ENCODE data around the gene KDM4C. TPM values are rescaled to one million over a fixed set of nuclear protein-coding genes. Genes with fewer than 3 reads are reported as not detected.

Gene KDM4C
- polyA plus RNA-seq, 2 of the 4 experiments (the other 2 are of a cell fraction): 9.6 to 15.6 TPM

DNA sequence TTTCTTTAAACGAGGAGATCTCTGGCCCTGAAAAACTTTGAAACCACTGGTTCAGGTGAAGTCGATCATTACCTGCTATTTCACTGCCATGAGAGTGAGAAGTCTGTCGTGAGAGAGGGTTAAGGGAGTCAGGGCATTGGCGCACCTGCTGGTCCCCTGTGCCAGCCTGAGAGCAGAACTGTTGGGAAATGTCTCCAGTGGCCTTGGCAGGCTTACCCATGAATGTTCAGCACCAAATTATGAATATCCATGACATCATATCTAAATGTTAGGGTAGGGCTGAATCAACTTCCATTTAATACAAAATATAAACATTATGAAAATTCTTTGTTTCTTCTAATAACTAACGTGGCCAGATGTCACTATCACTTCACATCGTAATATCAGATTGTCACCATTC lies 379.3 kb downstream of the KDM4C start:
- Histone ChIP-seq H3K4me1 (no peaks in the 10 kb centered on the region), H3K4me3 (no peak overlapping the region), H3K9me3 (no peaks in the 10 kb centered on the region), H3K4me2 (no peak overlapping the region), H3K27ac (no peak overlapping the region)
- POLR2A ChIA-PET: no interaction called here
- CTCF ChIA-PET: interaction anchor here (1.0 kb wide), 1 partner anchor 11 kb away, joined by 3 read pairs; no protein-coding TSS in a partner anchor
- no peak for ATAC-seq
- 81% methylated on average over 6 of the region's 6 CpGs for WGBS (ENCODE audit: missing lambda C conversion rate)
- TF ChIP-seq PHF8 (IDR thresholded peaks at IDR 0.05; ENCODE audit: borderline replicate concordance, low read depth) (no peak), CBX2 (IDR thresholded peaks at IDR 0.05; ENCODE audit: borderline replicate concordance, low read depth) (no peak), MYC (IDR thresholded peaks at IDR 0.05; ENCODE audit: borderline replicate concordance, low read length) (no peak), FOXS1 (CRISPR knock-in tag; IDR thresholded peaks at IDR 0.05) (no peak), HEYL (CRISPR knock-in tag; IDR thresholded peaks at IDR 0.05) (no peak), GATA3 (IDR thresholded peaks at IDR 0.05; ENCODE audit: borderline replicate concordance) (no peak), MAFK (IDR thresholded peaks at IDR 0.05; ENCODE audit: partially characterized antibody) (no peak), JUNB (IDR thresholded peaks at IDR 0.05) (no peak), HOXA7 (CRISPR knock-in tag; IDR thresholded peaks at IDR 0.05) (no peak), RCOR1 (IDR thresholded peaks at IDR 0.05; ENCODE audit: low read depth, low read length) (no peak), MAZ (IDR thresholded peaks at IDR 0.05; ENCODE audit: borderline replicate concordance, low read depth, low read length) (no peak), POLR2A (IDR thresholded peaks at IDR 0.05; ENCODE audit: low read length) (no peak), NR3C1 (IDR thresholded peaks at IDR 0.05) (no peak), KDM5A (IDR thresholded peaks at IDR 0.05) (no peak), NPAS2 (CRISPR knock-in tag; IDR thresholded peaks at IDR 0.05; ENCODE audit: borderline replicate concordance) (no peak), BHLHE40 (IDR thresholded peaks at IDR 0.05; ENCODE audit: low read depth, low read length) (no peak), POLR2AphosphoS2 (conservative IDR thresholded peaks at IDR 0.05; ENCODE audit: low read length) (no peak)
- TF ChIP-seq, protein P1, sequence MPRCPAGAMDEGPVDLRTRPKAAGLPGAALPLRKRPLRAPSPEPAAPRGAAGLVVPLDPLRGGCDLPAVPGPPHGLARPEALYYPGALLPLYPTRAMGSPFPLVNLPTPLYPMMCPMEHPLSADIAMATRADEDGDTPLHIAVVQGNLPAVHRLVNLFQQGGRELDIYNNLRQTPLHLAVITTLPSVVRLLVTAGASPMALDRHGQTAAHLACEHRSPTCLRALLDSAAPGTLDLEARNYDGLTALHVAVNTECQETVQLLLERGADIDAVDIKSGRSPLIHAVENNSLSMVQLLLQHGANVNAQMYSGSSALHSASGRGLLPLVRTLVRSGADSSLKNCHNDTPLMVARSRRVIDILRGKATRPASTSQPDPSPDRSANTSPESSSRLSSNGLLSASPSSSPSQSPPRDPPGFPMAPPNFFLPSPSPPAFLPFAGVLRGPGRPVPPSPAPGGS (IDR thresholded peaks at IDR 0.05): no peak
- DNase-seq (ENCODE audit: low read depth in 1 of 2, low spot score in 1 of 2): no peak
- FAIRE-seq: no peak

DNA sequence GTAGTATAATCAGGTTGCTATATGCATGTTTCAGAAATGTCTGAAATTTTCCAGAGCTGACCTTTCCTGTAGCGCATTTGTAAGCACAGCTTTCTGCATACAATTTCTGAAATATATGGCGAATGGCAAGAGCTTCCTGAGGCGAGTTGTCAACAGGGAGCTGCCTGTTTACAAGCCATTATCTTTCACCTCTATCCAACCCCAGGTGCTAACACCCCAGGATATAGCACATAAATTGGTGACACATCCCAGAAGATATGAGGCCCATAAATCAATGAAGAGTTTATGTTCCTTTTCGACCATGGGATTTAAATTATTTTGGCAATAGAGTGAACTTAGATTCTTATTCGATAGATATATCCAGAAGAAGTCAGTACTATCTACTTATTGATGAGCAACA lies 379.8 kb downstream of the KDM4C start:
- Histone ChIP-seq H3K4me2 (no peak overlapping the region), H3K27ac (no peak overlapping the region), H3K4me1 (no peaks in the 10 kb centered on the region), H3K4me3 (no peak overlapping the region), H3K9me3 (no peaks in the 10 kb centered on the region)
- ATAC-seq: no peak
- 84% methylated on average over 5 of the region's 5 CpGs for WGBS (ENCODE audit: missing lambda C conversion rate)
- ChIA-PET CTCF (interaction anchor here (1.0 kb wide), 1 partner anchor 10 kb away, joined by 3 read pairs; no protein-coding TSS in a partner anchor), POLR2A (no interaction called here)
- FAIRE-seq: no peak
- no peak for DNase-seq (ENCODE audit: low read depth in 1 of 2, low spot score in 1 of 2)
- TF ChIP-seq ESRRA (IDR thresholded peaks at IDR 0.05; ENCODE audit: borderline replicate concordance, low read length) (no peak), EHMT2 (IDR thresholded peaks at IDR 0.05; ENCODE audit: low read depth) (no peak), TP53 (CRISPR knock-in tag; IDR thresholded peaks at IDR 0.05) (no peak), RCOR1 (IDR thresholded peaks at IDR 0.05; ENCODE audit: low read depth, low read length) (no peak), CEBPB (IDR thresholded peaks at IDR 0.05) (no peak), ZFP36 (IDR thresholded peaks at IDR 0.05; ENCODE audit: borderline replicate concordance, partially characterized antibody) (no peak), MAFK (IDR thresholded peaks at IDR 0.05; ENCODE audit: partially characterized antibody) (no peak), ZC3H11A (IDR thresholded peaks at IDR 0.05) (no peak), FOXS1 (CRISPR knock-in tag; IDR thresholded peaks at IDR 0.05) (no peak), CHD4 (IDR thresholded peaks at IDR 0.05; ENCODE audit: borderline replicate concordance) (no peak), POLR2AphosphoS2 (conservative IDR thresholded peaks at IDR 0.05; ENCODE audit: low read length) (no peak), POLR2A (IDR thresholded peaks at IDR 0.05; ENCODE audit: low read length) (no peak), CHD2 (IDR thresholded peaks at IDR 0.05; ENCODE audit: low read length, partially characterized antibody) (no peak), TFCP2L1 (CRISPR knock-in tag; IDR thresholded peaks at IDR 0.05) (no peak), RFX5 (IDR thresholded peaks at IDR 0.05) (no peak), HDAC2 (IDR thresholded peaks at IDR 0.05) (no peak)
- TF ChIP-seq, protein P2, sequence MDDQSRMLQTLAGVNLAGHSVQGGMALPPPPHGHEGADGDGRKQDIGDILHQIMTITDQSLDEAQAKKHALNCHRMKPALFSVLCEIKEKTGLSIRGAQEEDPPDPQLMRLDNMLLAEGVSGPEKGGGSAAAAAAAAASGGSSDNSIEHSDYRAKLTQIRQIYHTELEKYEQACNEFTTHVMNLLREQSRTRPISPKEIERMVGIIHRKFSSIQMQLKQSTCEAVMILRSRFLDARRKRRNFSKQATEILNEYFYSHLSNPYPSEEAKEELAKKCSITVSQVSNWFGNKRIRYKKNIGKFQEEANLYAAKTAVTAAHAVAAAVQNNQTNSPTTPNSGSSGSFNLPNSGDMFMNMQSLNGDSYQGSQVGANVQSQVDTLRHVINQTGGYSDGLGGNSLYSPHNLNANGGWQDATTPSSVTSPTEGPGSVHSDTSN (IDR thresholded peaks at IDR 0.05): no peak
- TF ChIP-seq, protein P3, sequence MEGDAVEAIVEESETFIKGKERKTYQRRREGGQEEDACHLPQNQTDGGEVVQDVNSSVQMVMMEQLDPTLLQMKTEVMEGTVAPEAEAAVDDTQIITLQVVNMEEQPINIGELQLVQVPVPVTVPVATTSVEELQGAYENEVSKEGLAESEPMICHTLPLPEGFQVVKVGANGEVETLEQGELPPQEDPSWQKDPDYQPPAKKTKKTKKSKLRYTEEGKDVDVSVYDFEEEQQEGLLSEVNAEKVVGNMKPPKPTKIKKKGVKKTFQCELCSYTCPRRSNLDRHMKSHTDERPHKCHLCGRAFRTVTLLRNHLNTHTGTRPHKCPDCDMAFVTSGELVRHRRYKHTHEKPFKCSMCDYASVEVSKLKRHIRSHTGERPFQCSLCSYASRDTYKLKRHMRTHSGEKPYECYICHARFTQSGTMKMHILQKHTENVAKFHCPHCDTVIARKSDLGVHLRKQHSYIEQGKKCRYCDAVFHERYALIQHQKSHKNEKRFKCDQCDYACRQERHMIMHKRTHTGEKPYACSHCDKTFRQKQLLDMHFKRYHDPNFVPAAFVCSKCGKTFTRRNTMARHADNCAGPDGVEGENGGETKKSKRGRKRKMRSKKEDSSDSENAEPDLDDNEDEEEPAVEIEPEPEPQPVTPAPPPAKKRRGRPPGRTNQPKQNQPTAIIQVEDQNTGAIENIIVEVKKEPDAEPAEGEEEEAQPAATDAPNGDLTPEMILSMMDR (IDR thresholded peaks at IDR 0.05): no peak
- TF ChIP-seq, protein P4, sequence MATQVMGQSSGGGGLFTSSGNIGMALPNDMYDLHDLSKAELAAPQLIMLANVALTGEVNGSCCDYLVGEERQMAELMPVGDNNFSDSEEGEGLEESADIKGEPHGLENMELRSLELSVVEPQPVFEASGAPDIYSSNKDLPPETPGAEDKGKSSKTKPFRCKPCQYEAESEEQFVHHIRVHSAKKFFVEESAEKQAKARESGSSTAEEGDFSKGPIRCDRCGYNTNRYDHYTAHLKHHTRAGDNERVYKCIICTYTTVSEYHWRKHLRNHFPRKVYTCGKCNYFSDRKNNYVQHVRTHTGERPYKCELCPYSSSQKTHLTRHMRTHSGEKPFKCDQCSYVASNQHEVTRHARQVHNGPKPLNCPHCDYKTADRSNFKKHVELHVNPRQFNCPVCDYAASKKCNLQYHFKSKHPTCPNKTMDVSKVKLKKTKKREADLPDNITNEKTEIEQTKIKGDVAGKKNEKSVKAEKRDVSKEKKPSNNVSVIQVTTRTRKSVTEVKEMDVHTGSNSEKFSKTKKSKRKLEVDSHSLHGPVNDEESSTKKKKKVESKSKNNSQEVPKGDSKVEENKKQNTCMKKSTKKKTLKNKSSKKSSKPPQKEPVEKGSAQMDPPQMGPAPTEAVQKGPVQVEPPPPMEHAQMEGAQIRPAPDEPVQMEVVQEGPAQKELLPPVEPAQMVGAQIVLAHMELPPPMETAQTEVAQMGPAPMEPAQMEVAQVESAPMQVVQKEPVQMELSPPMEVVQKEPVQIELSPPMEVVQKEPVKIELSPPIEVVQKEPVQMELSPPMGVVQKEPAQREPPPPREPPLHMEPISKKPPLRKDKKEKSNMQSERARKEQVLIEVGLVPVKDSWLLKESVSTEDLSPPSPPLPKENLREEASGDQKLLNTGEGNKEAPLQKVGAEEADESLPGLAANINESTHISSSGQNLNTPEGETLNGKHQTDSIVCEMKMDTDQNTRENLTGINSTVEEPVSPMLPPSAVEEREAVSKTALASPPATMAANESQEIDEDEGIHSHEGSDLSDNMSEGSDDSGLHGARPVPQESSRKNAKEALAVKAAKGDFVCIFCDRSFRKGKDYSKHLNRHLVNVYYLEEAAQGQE (IDR thresholded peaks at IDR 0.05): no peak

All from A549 (cell line).